GM12801 (cell line): Measurements from ENCODE around the gene FOXP2.

Experiments used
- TF ChIP-seq, protein P1 (sequence below): IDR thresholded peaks from one replicate; pipeline ENCODE4 v1.5.1; 2011; ENCODE audit warnings: control low read depth; ENCODE audit not compliant: insufficient read length; ENCODE audit errors: extremely low read depth

FOXP2 gene

GRCh38 chr7:114392686-114393085 lies 21.9 kb upstream of the FOXP2 start:
- TF ChIP-seq, protein P1, sequence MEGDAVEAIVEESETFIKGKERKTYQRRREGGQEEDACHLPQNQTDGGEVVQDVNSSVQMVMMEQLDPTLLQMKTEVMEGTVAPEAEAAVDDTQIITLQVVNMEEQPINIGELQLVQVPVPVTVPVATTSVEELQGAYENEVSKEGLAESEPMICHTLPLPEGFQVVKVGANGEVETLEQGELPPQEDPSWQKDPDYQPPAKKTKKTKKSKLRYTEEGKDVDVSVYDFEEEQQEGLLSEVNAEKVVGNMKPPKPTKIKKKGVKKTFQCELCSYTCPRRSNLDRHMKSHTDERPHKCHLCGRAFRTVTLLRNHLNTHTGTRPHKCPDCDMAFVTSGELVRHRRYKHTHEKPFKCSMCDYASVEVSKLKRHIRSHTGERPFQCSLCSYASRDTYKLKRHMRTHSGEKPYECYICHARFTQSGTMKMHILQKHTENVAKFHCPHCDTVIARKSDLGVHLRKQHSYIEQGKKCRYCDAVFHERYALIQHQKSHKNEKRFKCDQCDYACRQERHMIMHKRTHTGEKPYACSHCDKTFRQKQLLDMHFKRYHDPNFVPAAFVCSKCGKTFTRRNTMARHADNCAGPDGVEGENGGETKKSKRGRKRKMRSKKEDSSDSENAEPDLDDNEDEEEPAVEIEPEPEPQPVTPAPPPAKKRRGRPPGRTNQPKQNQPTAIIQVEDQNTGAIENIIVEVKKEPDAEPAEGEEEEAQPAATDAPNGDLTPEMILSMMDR: no peak

DNA sequence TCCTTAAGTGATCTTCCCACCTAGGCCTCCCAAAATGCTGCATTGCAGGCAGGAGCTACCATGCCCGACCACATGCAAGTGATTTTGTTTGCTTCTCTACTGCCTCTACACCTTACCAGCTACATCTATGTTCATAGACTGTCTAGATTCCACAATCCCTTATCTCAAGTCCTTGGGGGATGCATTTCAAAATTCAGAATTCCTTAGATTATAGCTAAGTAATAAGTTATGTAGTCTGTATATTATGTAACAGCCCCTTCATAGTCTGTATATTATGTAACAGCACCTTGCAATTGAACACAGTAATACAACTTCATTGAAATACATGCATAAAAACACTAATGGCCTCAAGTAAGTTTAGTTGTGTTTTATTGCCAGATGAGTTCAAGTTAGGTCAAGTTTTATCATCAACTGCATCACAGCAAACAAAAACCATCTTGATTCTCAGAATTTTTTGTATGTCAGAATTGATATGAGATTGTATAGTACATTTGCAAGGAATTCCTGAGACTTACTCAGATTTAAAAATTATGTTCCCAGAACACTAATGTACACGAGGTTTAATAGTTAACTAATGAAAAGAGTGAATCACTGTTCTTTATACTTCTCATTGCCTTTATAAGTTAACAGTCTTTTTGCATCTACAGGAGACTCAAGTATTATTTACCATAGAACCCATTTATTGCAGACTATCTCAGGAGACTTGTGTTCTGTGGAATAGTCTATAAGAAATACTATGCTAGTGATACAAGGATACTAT lies 11.6 kb upstream of the FOXP2 start:
- TF ChIP-seq, protein P1: no peak

GRCh38 chr7:114405427-114405826 lies 9.2 kb upstream of the FOXP2 start:
- TF ChIP-seq, protein P1: no peak

DNA sequence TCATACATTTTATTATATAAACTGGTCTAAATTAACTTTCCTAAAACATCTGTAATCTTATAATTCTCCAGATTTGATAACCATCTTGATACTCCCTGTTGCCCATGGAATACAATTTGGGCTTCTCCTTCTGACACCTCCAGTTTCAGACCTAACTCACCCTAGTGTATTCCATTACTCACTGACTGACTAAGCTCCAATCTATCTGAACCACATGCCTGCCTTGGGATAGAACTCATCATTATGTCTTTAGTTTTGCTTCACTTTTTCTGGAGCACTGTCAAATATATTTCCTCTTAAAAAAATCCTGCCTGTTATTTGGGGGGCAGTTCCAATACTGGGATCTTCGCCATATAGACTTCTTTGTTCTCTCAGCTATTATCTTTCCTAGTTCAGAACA lies 4.9 kb upstream of the FOXP2 start:
- TF ChIP-seq, protein P1: no peak

DNA sequence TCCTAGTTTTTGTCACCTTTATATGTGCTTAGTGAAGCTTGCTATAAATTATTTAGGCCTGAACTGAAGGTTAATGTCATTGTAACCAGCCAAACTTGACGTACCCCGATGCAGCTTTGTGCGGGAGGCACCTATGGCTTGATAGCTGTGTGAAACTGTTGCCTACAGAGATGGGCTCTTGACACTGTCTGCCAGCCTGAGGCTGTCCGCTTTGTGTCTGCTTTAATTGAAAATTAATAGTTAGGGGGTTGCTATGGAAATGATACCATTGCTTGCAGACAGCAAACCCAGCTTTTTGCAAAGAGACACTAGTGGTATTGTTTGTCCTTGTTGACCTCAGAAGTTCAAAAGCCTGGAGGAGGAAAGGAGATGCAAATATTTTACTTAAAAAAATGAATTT lies 2.1 kb upstream of the FOXP2 start:
- TF ChIP-seq, protein P1: no peak

GRCh38 chr7:114413761-114414155 lies 857 bp upstream of the FOXP2 start:
- TF ChIP-seq, protein P1: no peak

DNA sequence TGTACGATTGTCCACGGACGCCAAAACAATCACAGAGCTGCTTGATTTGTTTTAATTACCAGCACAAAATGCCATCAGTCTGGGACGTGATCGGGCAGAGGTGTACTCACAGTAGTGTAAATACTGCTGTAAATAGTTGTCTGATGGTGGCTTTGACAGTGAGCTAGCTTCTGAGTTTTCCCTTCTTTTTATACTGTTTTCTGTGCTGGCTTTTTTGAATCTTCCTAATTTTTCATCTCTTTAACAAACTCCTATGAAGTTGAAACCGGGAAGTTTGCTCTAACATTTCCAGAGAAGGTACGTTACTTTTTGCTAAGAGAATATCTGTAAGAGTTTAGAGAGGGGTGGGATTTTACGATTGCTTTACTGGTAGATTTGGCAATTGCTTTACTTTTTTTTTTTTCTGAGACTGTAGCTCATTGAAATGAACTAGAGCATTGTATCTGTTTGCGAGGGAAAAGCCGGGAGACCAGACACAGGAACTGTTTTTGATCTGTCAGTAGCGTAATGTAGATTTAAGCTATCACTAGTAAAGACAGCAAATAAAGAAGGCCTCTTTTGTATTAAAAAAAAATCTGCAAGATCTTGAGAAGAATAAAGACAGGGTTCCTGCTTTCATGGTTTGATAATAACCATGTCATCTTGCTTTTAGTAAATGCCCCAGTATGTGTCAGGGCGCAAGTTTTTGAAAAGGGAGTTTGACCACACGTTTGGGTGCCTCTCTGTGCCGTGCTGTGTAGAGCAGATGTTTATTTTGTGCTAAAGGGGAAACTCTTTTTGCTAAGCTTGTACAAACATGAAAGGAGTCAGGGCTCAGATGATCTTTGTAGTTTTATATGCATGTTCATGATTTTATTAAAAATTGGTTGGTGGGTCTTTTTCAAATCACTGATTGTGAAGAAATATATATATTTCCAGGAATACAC lies 712 bp downstream of the FOXP2 start:
- TF ChIP-seq, protein P1: no peak
